GM23338 (cell line): Measurements from ENCODE around the gene FUBP1. TPM values are rescaled to one million over a fixed set of nuclear protein-coding genes. Genes with fewer than 3 reads are reported as not detected.

Source experiments
- ATAC-seq: fragments of 200-7000 bp; cut with Tn5 transposase; 3 replicates; pipeline ENCODE4 v1.9.1; 2020
- DNase-seq: peaks from one replicate; pipeline ENCODE4 v3.0.0-alpha.2; 2015; ENCODE audit warnings: low spot score
- H2AFZ ChIP-seq: fragments of 200-600 bp; sonication (generic); 2 replicates; pipeline ENCODE4 v1.8.0; 2016; ENCODE audit warnings: antibody characterized with exemption, mild to moderate bottlenecking, moderate library complexity
- H3F3A ChIP-seq: fragments of 200-600 bp; sonication (generic); replicated peaks from 2 replicates; pipeline ENCODE4 v1.8.0; 2017; ENCODE audit warnings: antibody characterized with exemption, mixed run types, low read depth
- H3K27ac ChIP-seq: fragments of 200-600 bp; sonication (generic); 2 replicates; pipeline ENCODE4 v1.6.1; 2016; ENCODE audit warnings: low read depth
- H3K27me3 ChIP-seq: fragments of 200-600 bp; sonication (generic); 2 replicates; pipeline ENCODE4 v1.8.0; 2016; ENCODE audit warnings: mild to moderate bottlenecking, mixed run types, moderate library complexity; ENCODE audit not compliant: insufficient read depth
- H3K36me3 ChIP-seq: fragments of 200-600 bp; sonication (generic); 2 replicates; pipeline ENCODE4 v1.8.0; 2016; ENCODE audit warnings: mild to moderate bottlenecking; ENCODE audit not compliant: insufficient read depth
- H3K4me1 ChIP-seq: fragments of 200-600 bp; sonication (generic); 2 replicates; pipeline ENCODE4 v1.8.0; 2016; ENCODE audit warnings: mild to moderate bottlenecking, moderate library complexity; ENCODE audit not compliant: insufficient read depth
- H3K4me2 ChIP-seq: fragments of 200-600 bp; sonication (generic); 2 replicates; pipeline ENCODE4 v1.7.1; 2017; ENCODE audit warnings: mixed run types
- H3K4me3 ChIP-seq: fragments of 200-600 bp; sonication (generic); 2 replicates; pipeline ENCODE4 v1.6.1; 2016; ENCODE audit warnings: mixed run types
- H3K79me2 ChIP-seq: fragments of 200-600 bp; sonication (generic); replicated peaks from 2 replicates; pipeline ENCODE4 v1.8.0; 2017; ENCODE audit warnings: mild to moderate bottlenecking; ENCODE audit not compliant: insufficient read depth
- H3K9me2 ChIP-seq: fragments of 200-600 bp; sonication (generic); 2 replicates; pipeline ENCODE4 v1.8.0; 2017; ENCODE audit not compliant: insufficient read depth
- H4K20me1 ChIP-seq: fragments of 200-600 bp; sonication (generic); replicated peaks from 2 replicates; pipeline ENCODE4 v1.8.0; 2017; ENCODE audit warnings: mild to moderate bottlenecking; ENCODE audit not compliant: insufficient read depth
- H3K27ac Mint-ChIP-seq: 2 replicates; pipeline ENCODE4 v1.8.0; 2020; ENCODE audit warnings: inconsistent platforms, mild to moderate bottlenecking, moderate library complexity, mixed read lengths
- H3K27me3 Mint-ChIP-seq: 3 replicates; pipeline ENCODE4 v1.8.0; 2022; ENCODE audit warnings: low read depth, mild to moderate bottlenecking, moderate library complexity, mixed read lengths, inconsistent platforms; ENCODE audit not compliant: insufficient read depth, poor library complexity
- H3K36me3 Mint-ChIP-seq: 3 replicates; pipeline ENCODE4 v1.8.0; 2021; ENCODE audit warnings: low read depth, mild to moderate bottlenecking, inconsistent platforms, moderate library complexity, mixed read lengths
- H3K4me1 Mint-ChIP-seq: 3 replicates; pipeline ENCODE4 v1.8.0; 2020; ENCODE audit warnings: mild to moderate bottlenecking, inconsistent platforms, mixed read lengths
- H3K4me3 Mint-ChIP-seq: 3 replicates; pipeline ENCODE4 v1.8.0; 2021; ENCODE audit warnings: moderate library complexity, mild to moderate bottlenecking, inconsistent platforms, mixed read lengths
- H3K9me3 Mint-ChIP-seq: 3 replicates; pipeline ENCODE4 v1.8.0; 2020; ENCODE audit warnings: moderate library complexity, mild to moderate bottlenecking, inconsistent platforms, mixed read lengths
- CREB1 ChIP-seq: fragments of 250-450 bp; sonication (Bioruptor Pico); IDR thresholded peaks from 2 replicates; pipeline ENCODE4 v1.5.0; 2020; ENCODE audit warnings: low read depth, mild to moderate bottlenecking, moderate library complexity
- EZH2 ChIP-seq: fragments of 200-600 bp; sonication (generic); IDR thresholded peaks from one replicate; pipeline ENCODE4 v1.8.0; 2017; ENCODE audit warnings: antibody characterized with exemption, mild to moderate bottlenecking, low read depth; ENCODE audit not compliant: unreplicated experiment
- EZH2phosphoT487 ChIP-seq: fragments of 200-600 bp; sonication (generic); IDR thresholded peaks from one replicate; pipeline ENCODE4 v1.8.1; 2018; ENCODE audit warnings: antibody characterized with exemption; ENCODE audit not compliant: unreplicated experiment
- JUNB ChIP-seq: IDR thresholded peaks from one replicate; pipeline ENCODE4 v1.6.1; 2016; ENCODE audit warnings: antibody characterized with exemption; ENCODE audit not compliant: unreplicated experiment
- NANOG ChIP-seq: IDR thresholded peaks from 2 replicates; pipeline ENCODE4 v1.6.1; 2016; ENCODE audit warnings: antibody characterized with exemption, borderline replicate concordance
- POLR2AphosphoS5 ChIP-seq: IDR thresholded peaks from 2 replicates; pipeline ENCODE4 v1.6.1; 2016; ENCODE audit warnings: antibody characterized with exemption, low read depth
- STAT1 ChIP-seq: IDR thresholded peaks from one replicate; pipeline ENCODE4 v1.6.1; 2016; ENCODE audit warnings: antibody characterized with exemption; ENCODE audit not compliant: unreplicated experiment
- ZNF114 ChIP-seq: fragments of 250-450 bp; sonication (Bioruptor Pico); IDR thresholded peaks from 2 replicates; pipeline ENCODE4 v1.5.0; 2020; ENCODE audit warnings: mild to moderate bottlenecking, moderate library complexity
- ZNF331 ChIP-seq: fragments of 250-450 bp; sonication (Bioruptor Pico); IDR thresholded peaks from 2 replicates; pipeline ENCODE4 v1.5.0; 2020; ENCODE audit warnings: low read depth, mild to moderate bottlenecking, moderate library complexity
- polyA plus RNA-seq: library from polyadenylated mRNA; unstranded; fragments of >200 nt; fragmentation: Nextera tagmentation; extraction: Ambion mirVana; gene quantifications from 2 replicates; pipeline ENCODE4 v1.2.1, GENCODE V29; 2016
- total RNA-seq: library from RNA; depleted of rRNA; stranded (reverse); fragments of >200 nt; shearing (Covaris generic); gene quantifications from 2 replicates; pipeline ENCODE4 v1.2.3, GENCODE V29; 2014
- TF ChIP-seq, protein P1 (sequence below): fragments of 250-450 bp; sonication (Bioruptor Pico); IDR thresholded peaks from 2 replicates; pipeline ENCODE4 v1.5.0; 2020; ENCODE audit warnings: mild to moderate bottlenecking, moderate library complexity
- TF ChIP-seq, protein P2 (sequence below): IDR thresholded peaks from 2 replicates; pipeline ENCODE4 v1.6.1; 2016; ENCODE audit warnings: antibody characterized with exemption
- TF ChIP-seq, protein P3 (sequence below): IDR thresholded peaks from one replicate; pipeline ENCODE4 v1.6.1; 2018; ENCODE audit warnings: antibody characterized with exemption; ENCODE audit not compliant: unreplicated experiment
- TF ChIP-seq, protein P4 (sequence below), 2 experiments: fragments of 200-600 bp in 1 of 2; sonication (generic) in 1 of 2; conservative IDR thresholded peaks; 2 replicates each; pipeline versions ENCODE4 v1.5.1 to v1.6.1; 2016 to 2017; ENCODE audit warnings: antibody characterized with exemption in 2 of 2, low read depth in 2 of 2, mild to moderate bottlenecking in 2 of 2, moderate library complexity in 1 of 2

The FUBP1 gene
- total and polyA plus RNA-seq, 2 experiments from 2014 or later = 212 to 308 TPM

DNA sequence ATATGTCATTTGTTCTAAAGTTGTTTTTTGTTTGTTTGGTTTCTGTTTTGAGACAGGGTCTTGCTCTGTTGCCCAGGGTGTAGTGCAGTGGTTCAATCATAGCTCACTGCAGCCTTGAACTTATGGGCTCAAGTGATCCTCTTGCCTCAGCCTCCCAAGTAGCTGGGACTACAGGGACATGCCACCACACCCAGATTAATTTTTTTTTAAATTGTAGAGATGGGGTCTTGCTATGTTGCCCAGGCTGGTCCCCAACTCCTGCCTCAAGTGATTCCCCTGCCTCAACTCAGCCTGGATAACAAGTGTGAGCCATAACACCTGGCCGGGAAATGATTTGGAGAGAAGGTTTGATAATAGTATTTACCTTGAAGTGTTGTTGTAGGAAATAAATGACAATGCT is 72.2 kb downstream of the FUBP1 start:
- DNase-seq = no peak

More for the DNA sequence above, 72.2 kb downstream of the FUBP1 start:
- no peaks in the 10 kb centered on the region for H3K36me3 Mint-ChIP-seq
- H3F3A ChIP-seq = no peaks in the 10 kb centered on the region
- no peaks in the 10 kb centered on the region for H3K79me2 ChIP-seq
- no peaks in the 10 kb centered on the region for H3K4me1 ChIP-seq
- no peaks in the 10 kb centered on the region for H3K9me3 Mint-ChIP-seq
- peaks cover 2% of the 10 kb centered on the region for H3K27me3 Mint-ChIP-seq
- no peaks in the 10 kb centered on the region for H4K20me1 ChIP-seq
- H3K4me3 ChIP-seq = no peak overlapping the region
- ATAC-seq = no peak
- H3K4me2 ChIP-seq = no peak overlapping the region
- TF ChIP-seq ZNF331 (CRISPR knock-in tag) = no peak
- no peak for TF ChIP-seq CREB1
- TF ChIP-seq JUNB = no peak
- TF ChIP-seq, protein P1, sequence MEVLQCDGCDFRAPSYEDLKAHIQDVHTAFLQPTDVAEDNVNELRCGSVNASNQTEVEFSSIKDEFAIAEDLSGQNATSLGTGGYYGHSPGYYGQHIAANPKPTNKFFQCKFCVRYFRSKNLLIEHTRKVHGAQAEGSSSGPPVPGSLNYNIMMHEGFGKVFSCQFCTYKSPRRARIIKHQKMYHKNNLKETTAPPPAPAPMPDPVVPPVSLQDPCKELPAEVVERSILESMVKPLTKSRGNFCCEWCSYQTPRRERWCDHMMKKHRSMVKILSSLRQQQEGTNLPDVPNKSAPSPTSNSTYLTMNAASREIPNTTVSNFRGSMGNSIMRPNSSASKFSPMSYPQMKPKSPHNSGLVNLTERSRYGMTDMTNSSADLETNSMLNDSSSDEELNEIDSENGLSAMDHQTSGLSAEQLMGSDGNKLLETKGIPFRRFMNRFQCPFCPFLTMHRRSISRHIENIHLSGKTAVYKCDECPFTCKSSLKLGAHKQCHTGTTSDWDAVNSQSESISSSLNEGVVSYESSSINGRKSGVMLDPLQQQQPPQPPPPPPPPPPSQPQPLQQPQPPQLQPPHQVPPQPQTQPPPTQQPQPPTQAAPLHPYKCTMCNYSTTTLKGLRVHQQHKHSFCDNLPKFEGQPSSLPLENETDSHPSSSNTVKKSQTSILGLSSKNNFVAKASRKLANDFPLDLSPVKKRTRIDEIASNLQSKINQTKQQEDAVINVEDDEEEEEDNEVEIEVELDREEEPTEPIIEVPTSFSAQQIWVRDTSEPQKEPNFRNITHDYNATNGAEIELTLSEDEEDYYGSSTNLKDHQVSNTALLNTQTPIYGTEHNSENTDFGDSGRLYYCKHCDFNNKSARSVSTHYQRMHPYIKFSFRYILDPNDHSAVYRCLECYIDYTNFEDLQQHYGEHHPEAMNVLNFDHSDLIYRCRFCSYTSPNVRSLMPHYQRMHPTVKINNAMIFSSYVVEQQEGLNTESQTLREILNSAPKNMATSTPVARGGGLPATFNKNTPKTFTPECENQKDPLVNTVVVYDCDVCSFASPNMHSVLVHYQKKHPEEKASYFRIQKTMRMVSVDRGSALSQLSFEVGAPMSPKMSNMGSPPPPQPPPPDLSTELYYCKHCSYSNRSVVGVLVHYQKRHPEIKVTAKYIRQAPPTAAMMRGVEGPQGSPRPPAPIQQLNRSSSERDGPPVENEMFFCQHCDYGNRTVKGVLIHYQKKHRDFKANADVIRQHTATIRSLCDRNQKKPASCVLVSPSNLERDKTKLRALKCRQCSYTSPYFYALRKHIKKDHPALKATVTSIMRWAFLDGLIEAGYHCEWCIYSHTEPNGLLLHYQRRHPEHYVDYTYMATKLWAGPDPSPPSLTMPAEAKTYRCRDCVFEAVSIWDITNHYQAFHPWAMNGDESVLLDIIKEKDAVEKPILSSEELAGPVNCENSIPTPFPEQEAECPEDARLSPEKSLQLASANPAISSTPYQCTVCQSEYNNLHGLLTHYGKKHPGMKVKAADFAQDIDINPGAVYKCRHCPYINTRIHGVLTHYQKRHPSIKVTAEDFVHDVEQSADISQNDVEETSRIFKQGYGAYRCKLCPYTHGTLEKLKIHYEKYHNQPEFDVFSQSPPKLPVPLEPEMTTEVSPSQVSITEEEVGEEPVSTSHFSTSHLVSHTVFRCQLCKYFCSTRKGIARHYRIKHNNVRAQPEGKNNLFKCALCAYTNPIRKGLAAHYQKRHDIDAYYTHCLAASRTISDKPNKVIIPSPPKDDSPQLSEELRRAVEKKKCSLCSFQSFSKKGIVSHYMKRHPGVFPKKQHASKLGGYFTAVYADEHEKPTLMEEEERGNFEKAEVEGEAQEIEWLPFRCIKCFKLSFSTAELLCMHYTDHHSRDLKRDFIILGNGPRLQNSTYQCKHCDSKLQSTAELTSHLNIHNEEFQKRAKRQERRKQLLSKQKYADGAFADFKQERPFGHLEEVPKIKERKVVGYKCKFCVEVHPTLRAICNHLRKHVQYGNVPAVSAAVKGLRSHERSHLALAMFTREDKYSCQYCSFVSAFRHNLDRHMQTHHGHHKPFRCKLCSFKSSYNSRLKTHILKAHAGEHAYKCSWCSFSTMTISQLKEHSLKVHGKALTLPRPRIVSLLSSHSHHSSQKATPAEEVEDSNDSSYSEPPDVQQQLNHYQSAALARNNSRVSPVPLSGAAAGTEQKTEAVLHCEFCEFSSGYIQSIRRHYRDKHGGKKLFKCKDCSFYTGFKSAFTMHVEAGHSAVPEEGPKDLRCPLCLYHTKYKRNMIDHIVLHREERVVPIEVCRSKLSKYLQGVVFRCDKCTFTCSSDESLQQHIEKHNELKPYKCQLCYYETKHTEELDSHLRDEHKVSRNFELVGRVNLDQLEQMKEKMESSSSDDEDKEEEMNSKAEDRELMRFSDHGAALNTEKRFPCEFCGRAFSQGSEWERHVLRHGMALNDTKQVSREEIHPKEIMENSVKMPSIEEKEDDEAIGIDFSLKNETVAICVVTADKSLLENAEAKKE (CRISPR knock-in tag) = no peak
- TF ChIP-seq, protein P2, sequence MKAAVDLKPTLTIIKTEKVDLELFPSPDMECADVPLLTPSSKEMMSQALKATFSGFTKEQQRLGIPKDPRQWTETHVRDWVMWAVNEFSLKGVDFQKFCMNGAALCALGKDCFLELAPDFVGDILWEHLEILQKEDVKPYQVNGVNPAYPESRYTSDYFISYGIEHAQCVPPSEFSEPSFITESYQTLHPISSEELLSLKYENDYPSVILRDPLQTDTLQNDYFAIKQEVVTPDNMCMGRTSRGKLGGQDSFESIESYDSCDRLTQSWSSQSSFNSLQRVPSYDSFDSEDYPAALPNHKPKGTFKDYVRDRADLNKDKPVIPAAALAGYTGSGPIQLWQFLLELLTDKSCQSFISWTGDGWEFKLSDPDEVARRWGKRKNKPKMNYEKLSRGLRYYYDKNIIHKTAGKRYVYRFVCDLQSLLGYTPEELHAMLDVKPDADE = no peak
- no peak for TF ChIP-seq EZH2phosphoT487
- TF ChIP-seq, protein P3, sequence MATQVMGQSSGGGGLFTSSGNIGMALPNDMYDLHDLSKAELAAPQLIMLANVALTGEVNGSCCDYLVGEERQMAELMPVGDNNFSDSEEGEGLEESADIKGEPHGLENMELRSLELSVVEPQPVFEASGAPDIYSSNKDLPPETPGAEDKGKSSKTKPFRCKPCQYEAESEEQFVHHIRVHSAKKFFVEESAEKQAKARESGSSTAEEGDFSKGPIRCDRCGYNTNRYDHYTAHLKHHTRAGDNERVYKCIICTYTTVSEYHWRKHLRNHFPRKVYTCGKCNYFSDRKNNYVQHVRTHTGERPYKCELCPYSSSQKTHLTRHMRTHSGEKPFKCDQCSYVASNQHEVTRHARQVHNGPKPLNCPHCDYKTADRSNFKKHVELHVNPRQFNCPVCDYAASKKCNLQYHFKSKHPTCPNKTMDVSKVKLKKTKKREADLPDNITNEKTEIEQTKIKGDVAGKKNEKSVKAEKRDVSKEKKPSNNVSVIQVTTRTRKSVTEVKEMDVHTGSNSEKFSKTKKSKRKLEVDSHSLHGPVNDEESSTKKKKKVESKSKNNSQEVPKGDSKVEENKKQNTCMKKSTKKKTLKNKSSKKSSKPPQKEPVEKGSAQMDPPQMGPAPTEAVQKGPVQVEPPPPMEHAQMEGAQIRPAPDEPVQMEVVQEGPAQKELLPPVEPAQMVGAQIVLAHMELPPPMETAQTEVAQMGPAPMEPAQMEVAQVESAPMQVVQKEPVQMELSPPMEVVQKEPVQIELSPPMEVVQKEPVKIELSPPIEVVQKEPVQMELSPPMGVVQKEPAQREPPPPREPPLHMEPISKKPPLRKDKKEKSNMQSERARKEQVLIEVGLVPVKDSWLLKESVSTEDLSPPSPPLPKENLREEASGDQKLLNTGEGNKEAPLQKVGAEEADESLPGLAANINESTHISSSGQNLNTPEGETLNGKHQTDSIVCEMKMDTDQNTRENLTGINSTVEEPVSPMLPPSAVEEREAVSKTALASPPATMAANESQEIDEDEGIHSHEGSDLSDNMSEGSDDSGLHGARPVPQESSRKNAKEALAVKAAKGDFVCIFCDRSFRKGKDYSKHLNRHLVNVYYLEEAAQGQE = no peak
- no peak for TF ChIP-seq NANOG
- no peak for TF ChIP-seq STAT1
- no peak for TF ChIP-seq POLR2AphosphoS5
- TF ChIP-seq, protein P4, sequence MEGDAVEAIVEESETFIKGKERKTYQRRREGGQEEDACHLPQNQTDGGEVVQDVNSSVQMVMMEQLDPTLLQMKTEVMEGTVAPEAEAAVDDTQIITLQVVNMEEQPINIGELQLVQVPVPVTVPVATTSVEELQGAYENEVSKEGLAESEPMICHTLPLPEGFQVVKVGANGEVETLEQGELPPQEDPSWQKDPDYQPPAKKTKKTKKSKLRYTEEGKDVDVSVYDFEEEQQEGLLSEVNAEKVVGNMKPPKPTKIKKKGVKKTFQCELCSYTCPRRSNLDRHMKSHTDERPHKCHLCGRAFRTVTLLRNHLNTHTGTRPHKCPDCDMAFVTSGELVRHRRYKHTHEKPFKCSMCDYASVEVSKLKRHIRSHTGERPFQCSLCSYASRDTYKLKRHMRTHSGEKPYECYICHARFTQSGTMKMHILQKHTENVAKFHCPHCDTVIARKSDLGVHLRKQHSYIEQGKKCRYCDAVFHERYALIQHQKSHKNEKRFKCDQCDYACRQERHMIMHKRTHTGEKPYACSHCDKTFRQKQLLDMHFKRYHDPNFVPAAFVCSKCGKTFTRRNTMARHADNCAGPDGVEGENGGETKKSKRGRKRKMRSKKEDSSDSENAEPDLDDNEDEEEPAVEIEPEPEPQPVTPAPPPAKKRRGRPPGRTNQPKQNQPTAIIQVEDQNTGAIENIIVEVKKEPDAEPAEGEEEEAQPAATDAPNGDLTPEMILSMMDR (conservative IDR thresholded peaks at IDR 0.05; ENCODE audit: low read depth in 2 of 2) = no peak
- TF ChIP-seq ZNF114 (CRISPR knock-in tag) = no peak
- TF ChIP-seq EZH2 = no peak
- H3K9me2 ChIP-seq = no peaks in the 10 kb centered on the region
- no peaks in the 10 kb centered on the region for H3K4me1 Mint-ChIP-seq
- no peaks in the 10 kb centered on the region for H3K36me3 ChIP-seq
- H3K4me3 Mint-ChIP-seq = no peak overlapping the region
- H2AFZ ChIP-seq = no peak overlapping the region
- no peak overlapping the region for H3K27ac ChIP-seq
- no peak overlapping the region for H3K27ac Mint-ChIP-seq
- H3K27me3 ChIP-seq = no peaks in the 10 kb centered on the region
